HEK293T (cell line): ENCODE data around the gene DES.

Experiments
- CTCF ChIA-PET: fragments of 350-600 bp; formaldehyde crosslinking; extraction: SDS; loops from one replicate; lab custom pipeline; 2021; ENCODE audit warnings: antibody characterized with exemption, inconsistent platforms; lab: Yijun Ruan, JAX
- POLR2A ChIA-PET: fragments of 350-600 bp; formaldehyde crosslinking; extraction: SDS; loops from one replicate; lab custom pipeline; 2020; ENCODE audit warnings: antibody characterized with exemption, inconsistent platforms; lab: Yijun Ruan, JAX
- DNase-seq: peaks from one replicate; pipeline ENCODE4 v3.0.0; 2012; ENCODE audit warnings: mixed read lengths; ENCODE audit errors: extremely low spot score
- ARNT ChIP-seq: fragments of 450-650 bp; IDR thresholded peaks from 2 replicates; pipeline ENCODE4 v1.6.1; 2017; ENCODE audit warnings: mild to moderate bottlenecking
- BHLHE40 ChIP-seq: fragments of 450-650 bp; IDR thresholded peaks from 2 replicates; pipeline ENCODE4 v1.6.1; 2016; ENCODE audit warnings: mild to moderate bottlenecking, moderate library complexity, borderline replicate concordance
- CTBP1 ChIP-seq: fragments of 450-650 bp; IDR thresholded peaks from 2 replicates; pipeline ENCODE4 v1.6.1; 2016; ENCODE audit warnings: borderline replicate concordance
- ELF4 ChIP-seq: fragments of 450-650 bp; IDR thresholded peaks from 2 replicates; pipeline ENCODE4 v1.6.1; 2017; ENCODE audit warnings: antibody characterized with exemption
- FOXA1 ChIP-seq: fragments of 450-650 bp; IDR thresholded peaks from 2 replicates; pipeline ENCODE4 v1.6.1; 2016; ENCODE audit warnings: mild to moderate bottlenecking
- FOXK2 ChIP-seq: fragments of 450-650 bp; IDR thresholded peaks from 2 replicates; pipeline ENCODE4 v1.6.1; 2016; ENCODE audit warnings: mild to moderate bottlenecking
- FOXM1 ChIP-seq: fragments of 450-650 bp; IDR thresholded peaks from 2 replicates; pipeline ENCODE4 v1.6.1; 2017; ENCODE audit warnings: mild to moderate bottlenecking, borderline replicate concordance
- HDGF ChIP-seq: fragments of 450-650 bp; IDR thresholded peaks from 2 replicates; pipeline ENCODE4 v1.6.1; 2017; ENCODE audit warnings: antibody characterized with exemption, borderline replicate concordance
- L3MBTL2 ChIP-seq: fragments of 450-650 bp; conservative IDR thresholded peaks from 2 replicates; pipeline ENCODE4 v1.6.1; 2016; ENCODE audit warnings: mild to moderate bottlenecking
- LEF1 ChIP-seq: fragments of 450-650 bp; IDR thresholded peaks from 2 replicates; pipeline ENCODE4 v1.6.1; 2017; ENCODE audit warnings: mild to moderate bottlenecking, borderline replicate concordance
- NFRKB ChIP-seq: fragments of 450-650 bp; IDR thresholded peaks from 2 replicates; pipeline ENCODE4 v1.6.1; 2016; ENCODE audit warnings: mild to moderate bottlenecking, moderate library complexity
- PKNOX1 ChIP-seq: fragments of 450-650 bp; IDR thresholded peaks from 2 replicates; pipeline ENCODE4 v1.6.1; 2016
- SP1 ChIP-seq: fragments of 450-650 bp; IDR thresholded peaks from 2 replicates; pipeline ENCODE4 v1.6.1; 2017
- SUZ12 ChIP-seq: fragments of 450-650 bp; IDR thresholded peaks from 2 replicates; pipeline ENCODE4 v1.6.1; 2016; ENCODE audit warnings: mild to moderate bottlenecking
- TARDBP ChIP-seq: fragments of 450-650 bp; IDR thresholded peaks from 2 replicates; pipeline ENCODE4 v1.6.1; 2016
- ZNF384 ChIP-seq: fragments of 450-650 bp; IDR thresholded peaks from 2 replicates; pipeline ENCODE4 v1.6.1; 2016

Gene DES

DNA sequence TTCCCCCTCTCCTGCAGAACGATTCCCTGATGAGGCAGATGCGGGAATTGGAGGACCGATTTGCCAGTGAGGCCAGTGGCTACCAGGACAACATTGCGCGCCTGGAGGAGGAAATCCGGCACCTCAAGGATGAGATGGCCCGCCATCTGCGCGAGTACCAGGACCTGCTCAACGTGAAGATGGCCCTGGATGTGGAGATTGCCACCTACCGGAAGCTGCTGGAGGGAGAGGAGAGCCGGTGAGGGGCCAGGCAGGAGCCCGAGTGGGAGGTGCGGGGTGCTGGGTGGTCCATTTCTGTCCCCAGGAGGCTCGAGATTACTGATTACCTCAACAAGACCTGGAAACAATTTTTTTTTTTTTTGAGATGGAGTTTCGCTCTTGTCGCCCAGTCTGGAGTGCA, 3.1 kb downstream of the DES start:
- DNase-seq, result no peak
- POLR2A ChIA-PET, result no interaction called here
- CTCF ChIA-PET, result no interaction called here
- TF ChIP-seq FOXA1 (no peak), L3MBTL2 (no peak), SUZ12 (no peak), TARDBP (no peak), LEF1 (no peak), FOXK2 (no peak), BHLHE40 (no peak), PKNOX1 (no peak), NFRKB (no peak), ARNT (no peak), ELF4 (no peak), FOXM1 (no peak), ZNF384 (no peak), SP1 (no peak), HDGF (no peak), CTBP1 (no peak)

DNA sequence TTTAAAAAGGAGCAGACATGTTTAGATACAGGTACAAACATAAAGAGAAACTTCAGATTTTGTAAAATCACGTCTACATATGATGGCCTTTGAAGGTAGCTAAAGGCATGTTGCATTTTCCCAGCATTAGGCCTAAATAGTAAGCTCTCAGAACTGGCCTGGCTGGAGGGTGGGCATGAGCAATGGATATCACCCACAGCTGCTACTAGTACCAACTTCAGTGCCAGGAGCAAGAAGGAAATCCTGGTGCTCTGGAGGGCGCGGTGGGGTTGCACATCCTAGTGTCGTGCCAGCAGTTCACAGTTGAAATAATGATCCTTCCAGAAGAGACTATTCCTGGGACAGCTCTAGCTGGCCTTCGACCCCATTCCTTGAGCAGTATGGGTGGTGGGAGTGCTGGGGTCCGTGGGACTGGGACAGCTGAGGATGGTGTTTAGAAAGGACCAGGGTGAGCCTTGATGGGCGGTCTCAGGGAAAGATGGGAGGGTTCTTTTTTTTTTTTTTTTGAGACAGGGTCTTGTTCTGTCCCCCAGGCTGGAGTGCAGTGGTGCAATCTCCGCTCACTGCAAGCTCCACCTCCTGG, 4.9 kb downstream of the DES start:
- ChIA-PET POLR2A (interaction anchor here (1.1 kb wide), 1 partner anchor 19 kb away, joined by 3 read pairs; no protein-coding TSS in a partner anchor), CTCF (interaction anchor here (1.3 kb wide), 1 partner anchor 11 kb away, joined by 4 read pairs; no protein-coding TSS in a partner anchor)

GRCh38 chr2:219423652-219424377, 5.6 kb downstream of the DES start:
- CTCF ChIA-PET, result interaction anchor here (0.7 to 1.3 kb wide), 3 partner anchors 10 to 105 kb away, joined by 3 to 4 read pairs (median 4); no protein-coding TSS in a partner anchor
- TF ChIP-seq TARDBP (no peak), NFRKB (no peak), CTBP1 (no peak), LEF1 (no peak)
- POLR2A ChIA-PET, result no interaction called here
- no peak for DNase-seq

More for the DNA sequence above, 4.9 kb downstream of the DES start:
- TF ChIP-seq FOXM1 (no peak), FOXK2 (no peak), CTBP1 (no peak), ARNT (no peak), BHLHE40 (no peak), TARDBP (no peak), ELF4 (no peak), SUZ12 (no peak), PKNOX1 (no peak), LEF1 (no peak), FOXA1 (no peak), SP1 (no peak), NFRKB (no peak), L3MBTL2 (no peak), HDGF (no peak), ZNF384 (no peak)
- DNase-seq, result no peak

DNA sequence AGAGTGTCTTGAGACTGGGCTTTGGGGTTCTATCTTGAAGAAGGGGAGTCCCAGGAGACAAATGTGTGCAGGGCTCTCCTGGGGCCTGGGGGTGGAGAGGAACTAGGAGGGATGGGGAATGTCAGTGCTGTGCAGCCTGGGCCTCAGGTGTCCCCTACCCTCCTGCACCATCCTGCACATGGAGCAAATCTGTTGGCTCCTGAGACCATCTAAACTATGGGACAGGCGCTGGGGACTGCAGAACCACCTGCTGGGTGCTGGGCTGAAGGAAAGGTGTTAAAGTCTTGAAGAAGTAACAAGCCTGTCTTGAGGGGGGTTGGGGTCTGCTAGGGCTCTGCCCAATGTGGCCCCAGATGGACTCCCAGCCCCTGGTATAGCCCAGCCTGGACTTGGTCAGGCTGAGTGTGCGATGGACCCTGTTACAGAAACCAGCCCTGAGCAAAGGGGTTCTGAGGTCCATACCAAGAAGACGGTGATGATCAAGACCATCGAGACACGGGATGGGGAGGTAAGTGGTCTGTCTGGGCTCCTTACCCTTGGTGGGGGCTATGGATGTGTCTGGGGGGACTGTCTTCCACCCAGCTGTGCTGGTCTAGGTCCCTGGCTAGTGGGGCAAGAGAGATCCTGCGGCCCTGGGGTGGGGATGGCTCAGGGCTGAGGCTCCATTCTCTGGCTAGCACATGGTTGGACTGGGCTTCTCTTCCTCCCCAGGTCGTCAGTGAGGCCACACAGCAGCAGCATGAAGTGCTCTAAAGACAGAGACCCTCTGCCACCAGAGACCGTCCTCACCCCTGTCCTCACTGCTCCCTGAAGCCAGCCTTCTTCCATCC, 7.3 kb downstream of the DES start:
- CTCF ChIA-PET, result no interaction called here

GRCh38 chr2:219426068-219426443, 7.9 kb downstream of the DES start:
- ChIA-PET CTCF (no interaction called here), POLR2A (no interaction called here)
- no peak for DNase-seq
- TF ChIP-seq LEF1 (no peak), L3MBTL2 (no peak), TARDBP (no peak), CTBP1 (no peak), FOXK2 (no peak), SP1 (no peak), FOXM1 (no peak), HDGF (no peak), ZNF384 (no peak), PKNOX1 (no peak)

More for the DNA sequence above, 7.3 kb downstream of the DES start:
- no peak for TF ChIP-seq BHLHE40
- no peak for TF ChIP-seq HDGF
- no peak for TF ChIP-seq FOXK2
- TF ChIP-seq PKNOX1, result no peak
- no peak for TF ChIP-seq FOXM1
- TF ChIP-seq FOXA1, result no peak
- TF ChIP-seq NFRKB, result no peak
- TF ChIP-seq LEF1, result no peak
- no peak for TF ChIP-seq SP1
- TF ChIP-seq CTBP1, result no peak
- no peak for DNase-seq
- POLR2A ChIA-PET, result no interaction called here
